ENCODE data around the gene AGBL1. TPM values are rescaled to one million over a fixed set of nuclear protein-coding genes. Genes with fewer than 3 reads are reported as not detected.

The AGBL1 gene
- total RNA-seq, 1 experiment from 2014 or later = not detected

DNA sequence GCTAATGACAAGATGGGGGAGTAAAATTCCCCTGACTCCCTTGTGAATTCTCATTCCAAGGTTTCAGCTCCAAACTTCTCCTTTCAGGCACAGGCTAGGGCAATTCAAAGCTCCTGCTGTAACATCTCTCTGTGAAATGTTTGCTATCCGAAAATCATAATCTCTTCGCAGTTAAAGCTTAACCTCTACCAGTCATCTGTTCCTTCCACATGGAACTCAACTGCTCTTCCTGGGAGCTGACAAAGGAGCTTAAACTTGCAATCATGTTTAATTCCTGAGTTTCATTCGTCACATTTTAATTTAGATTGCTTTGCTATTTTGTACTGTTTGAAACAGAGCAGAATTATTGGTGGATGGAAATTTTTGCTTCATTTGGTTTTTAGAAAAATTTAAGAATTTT is 328.6 kb downstream of the AGBL1 start:
- H3K56ac ChIP-seq (ENCODE audit: insufficient read length, low read depth, low read length) = no peak overlapping the region
- H2BK120ac ChIP-seq (ENCODE audit: low read depth, low read length, poor library complexity, severe bottlenecking) = no peak overlapping the region
- Mint-ChIP-seq H3K9me3 (no peaks in the 10 kb centered on the region; a peak in 1 of 5 replicates), H3K4me1 (peaks cover 16 to 23% of the 10 kb centered on the region in 2 experiments), H3K36me3 (ENCODE audit: insufficient read depth in 1 of 3, low read depth in 3 of 3) (no peaks in the 10 kb centered on the region), H3K27me3 (ENCODE audit: low read depth) (no peaks in the 10 kb centered on the region; the same call in 1 of the 2 replicates), H3K27ac (0 out of 7 replicates have a peak overlapping the region, but pooled peaks of 1 of the 3 experiments have one; percentile 29), H3K4me3 (no peak overlapping the region)
- WGBS (ENCODE audit: extremely low coverage, insufficient read length, low lambda C conversion rate) = no CpG with 5 or more reads among the region's 3 CpGs
- H3K4me2 ChIP-seq (ENCODE audit: insufficient read depth, insufficient read length, low read length) = no peak overlapping the region
- no peak overlapping the region for H2AK5ac ChIP-seq (ENCODE audit: insufficient read length, low read length)
- TF ChIP-seq, protein P1, sequence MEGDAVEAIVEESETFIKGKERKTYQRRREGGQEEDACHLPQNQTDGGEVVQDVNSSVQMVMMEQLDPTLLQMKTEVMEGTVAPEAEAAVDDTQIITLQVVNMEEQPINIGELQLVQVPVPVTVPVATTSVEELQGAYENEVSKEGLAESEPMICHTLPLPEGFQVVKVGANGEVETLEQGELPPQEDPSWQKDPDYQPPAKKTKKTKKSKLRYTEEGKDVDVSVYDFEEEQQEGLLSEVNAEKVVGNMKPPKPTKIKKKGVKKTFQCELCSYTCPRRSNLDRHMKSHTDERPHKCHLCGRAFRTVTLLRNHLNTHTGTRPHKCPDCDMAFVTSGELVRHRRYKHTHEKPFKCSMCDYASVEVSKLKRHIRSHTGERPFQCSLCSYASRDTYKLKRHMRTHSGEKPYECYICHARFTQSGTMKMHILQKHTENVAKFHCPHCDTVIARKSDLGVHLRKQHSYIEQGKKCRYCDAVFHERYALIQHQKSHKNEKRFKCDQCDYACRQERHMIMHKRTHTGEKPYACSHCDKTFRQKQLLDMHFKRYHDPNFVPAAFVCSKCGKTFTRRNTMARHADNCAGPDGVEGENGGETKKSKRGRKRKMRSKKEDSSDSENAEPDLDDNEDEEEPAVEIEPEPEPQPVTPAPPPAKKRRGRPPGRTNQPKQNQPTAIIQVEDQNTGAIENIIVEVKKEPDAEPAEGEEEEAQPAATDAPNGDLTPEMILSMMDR (conservative IDR thresholded peaks at IDR 0.05) = no peak
- no peak overlapping the region for H2AFZ ChIP-seq (ENCODE audit: low read length)
- H3K27ac ChIP-seq (ENCODE audit: insufficient read length, low read depth, low read length) = no peak overlapping the region
- no peak overlapping the region for H4K5ac ChIP-seq (ENCODE audit: insufficient read length, low read depth, low read length)
- H2BK12ac ChIP-seq (ENCODE audit: insufficient read length, low read depth, low read length) = no peak overlapping the region
- H2BK5ac ChIP-seq (ENCODE audit: insufficient read length, low read length) = no peak overlapping the region
- no peaks in the 10 kb centered on the region for H3K23me2 ChIP-seq (ENCODE audit: insufficient read length, low read depth, low read length, poor library complexity, severe bottlenecking)
- H3K18ac ChIP-seq (ENCODE audit: insufficient read length, low read depth, low read length) = no peak overlapping the region
- H3K9me3 ChIP-seq (ENCODE audit: control insufficient read depth, low read depth, low read length) = no peaks in the 10 kb centered on the region
- peaks cover 5% of the 10 kb centered on the region; the same call in 1 of the 2 replicates for H3K4me1 ChIP-seq (ENCODE audit: insufficient read depth, low read length)
- no peaks in the 10 kb centered on the region for H3K79me1 ChIP-seq (ENCODE audit: insufficient read depth, low read depth, low read length, poor library complexity, severe bottlenecking)
- H3K23ac ChIP-seq (ENCODE audit: insufficient read length, low read depth, low read length) = no peak overlapping the region
- no peak overlapping the region for H3K9ac ChIP-seq (ENCODE audit: extremely low read depth, insufficient read length, low read length)
- H2BK15ac ChIP-seq (ENCODE audit: low read depth, low read length) = no peak overlapping the region
- no peaks in the 10 kb centered on the region for H3K27me3 ChIP-seq (ENCODE audit: insufficient read depth, low read length)
- no peak overlapping the region for H4K8ac ChIP-seq (replicated peaks; ENCODE audit: insufficient read length, low read depth, low read length)
- no peak overlapping the region for H3K4ac ChIP-seq (ENCODE audit: low read depth, low read length)
- H3K14ac ChIP-seq (ENCODE audit: insufficient read depth, low read length) = no peak overlapping the region
- no peak overlapping the region for H3T11ph ChIP-seq (ENCODE audit: low read length)
- DNase-seq = no peak
- no peak overlapping the region for H2BK20ac ChIP-seq (ENCODE audit: low read depth, low read length, poor library complexity, severe bottlenecking)
- H4K20me1 ChIP-seq (ENCODE audit: control insufficient read depth, insufficient read depth, insufficient read length) = no peaks in the 10 kb centered on the region
- no peak overlapping the region for H4K91ac ChIP-seq (ENCODE audit: insufficient read length, low read depth, low read length)
- no peaks in the 10 kb centered on the region for H3K79me2 ChIP-seq (ENCODE audit: insufficient read depth, low read length)

Measured in H9 (cell line).